ENCODE data around the gene CHD9NB. TPM values are rescaled to one million over a fixed set of nuclear protein-coding genes. Genes with fewer than 3 reads are reported as not detected.

Gene CHD9NB
- total and polyA plus RNA-seq, 2 of the 4 experiments (the other 2 are of a cell fraction): 0.94 to 1.1 TPM

- TF ChIP-seq MAZ (IDR thresholded peaks at IDR 0.05; ENCODE audit: borderline replicate concordance, low read depth, low read length) (no peak), RAD21 (IDR thresholded peaks at IDR 0.05; ENCODE audit: low read length) (no peak)
These were observed 37.0 kb upstream of the CHD9NB start (continued) for GRCh38 chr16:53089434-53090285.

- Histone ChIP-seq H2BK5ac (ENCODE audit: low read depth, low read length, poor library complexity, severe bottlenecking) (no peak overlapping the region), H2AK5ac (ENCODE audit: low read depth, low read length) (no peak overlapping the region; the same call in 1 of the 2 replicates), H4K8ac (ENCODE audit: low read depth in 2 of 2, low read length in 2 of 2) (no peak overlapping the region), H3K79me1 (ENCODE audit: low read depth in 1 of 2, low read length in 2 of 2) (peaks cover 12 to 69% of the 10 kb centered on the region in 2 experiments), H3K27ac (ENCODE audit: insufficient read depth, low read length) (no peak overlapping the region), H3K36me3 (ENCODE audit: control insufficient read depth, insufficient read depth, low read length) (no peaks in the 10 kb centered on the region), H3K27me3 (ENCODE audit: control insufficient read depth, insufficient read depth, low read length) (no peaks in the 10 kb centered on the region), H3K18ac (ENCODE audit: low read depth, low read length) (no peak overlapping the region), H2AFZ (replicated peaks; ENCODE audit: low read length, poor library complexity) (no peak overlapping the region), H3K14ac (replicated peaks; ENCODE audit: low read depth, low read length) (0 out of 2 replicates have a peak overlapping the region, but pooled peaks have one; percentile 46), H4K20me1 (ENCODE audit: insufficient read depth, low read length) (no peaks in the 10 kb centered on the region; the same call in 1 of the 2 replicates), H3K4me1 (ENCODE audit: control insufficient read depth, insufficient read depth, low read length) (peaks cover 19% of the 10 kb centered on the region), H4K5ac (ENCODE audit: low read depth, low read length) (no peak overlapping the region), H3K9me3 (ENCODE audit: control insufficient read depth, insufficient read depth, low read length) (no peaks in the 10 kb centered on the region), H3K56ac (ENCODE audit: extremely low read depth, insufficient read depth, low read length) (no peak overlapping the region), H3K9me1 (ENCODE audit: insufficient read depth, low read length) (peaks cover 36% of the 10 kb centered on the region), H3K4me2 (ENCODE audit: low read depth, low read length) (no peak overlapping the region), H3K9ac (ENCODE audit: low read depth, low read length) (no peak overlapping the region), H3K4ac (ENCODE audit: low read depth, low read length) (no peak overlapping the region; the same call in 1 of the 2 replicates), H2AK9ac (replicated peaks; ENCODE audit: low read depth, low read length, poor library complexity) (no peak overlapping the region), H2BK15ac (ENCODE audit: low read depth, low read length) (no peak overlapping the region), H2BK20ac (ENCODE audit: low read depth, low read length) (no peak overlapping the region), H4K91ac (ENCODE audit: insufficient read depth, low read depth, low read length) (no peak overlapping the region), H3K4me3 (ENCODE audit: insufficient read depth, low read depth, low read length) (no peak overlapping the region), H2BK120ac (ENCODE audit: low read depth, low read length) (0 out of 2 replicates have a peak overlapping the region, but pooled peaks have one; percentile 3), H3K23ac (ENCODE audit: low read depth, low read length) (peak overlapping the region; percentile 75; the same call in 1 of the 2 replicates)
- peak; percentile 72 for DNase-seq
- dilution Hi-C loops (cut with HindIII; ENCODE audit: low sequenced_read_pairs, unreplicated experiment) (no loop called here), intact Hi-C loops (cut with micrococcal nuclease) (no loop called here), in situ Hi-C loops (cut with MboI; ENCODE audit: low sequenced_read_pairs) (loop anchor here (5.0 kb wide), 1 partner anchor 40 kb away; no protein-coding TSS in a partner anchor)
- ChIA-PET POLR2A (ENCODE audit: unreplicated experiment) (no interaction called here), CTCF (no interaction called here)
- WGBS, 2 experiments (ENCODE audit: extremely low coverage in 2 of 2, insufficient read length in 1 of 2): no CpG with 5 or more reads among the region's 3 CpGs
- BruUV-seq (replicated peaks): no TSS peak
- ATAC-seq (ENCODE audit: low read depth): no peak
- TF ChIP-seq MXI1 (IDR thresholded peaks at IDR 0.05; ENCODE audit: borderline replicate concordance, low read depth, low read length) (no peak), FOS (IDR thresholded peaks at IDR 0.05; ENCODE audit: low read depth, low read length) (no peak), RFX5 (IDR thresholded peaks at IDR 0.05; ENCODE audit: low read depth, low read length) (no peak), RAD21 (IDR thresholded peaks at IDR 0.05; ENCODE audit: low read length) (no peak)
These were observed 34.4 kb upstream of the CHD9NB start for GRCh38 chr16:53087101-53087500.

Measured in IMR-90 (cell line).